Measurements from ENCODE around the gene CD300LF. TPM values are rescaled to one million over a fixed set of nuclear protein-coding genes. Genes with fewer than 3 reads are reported as not detected.
A peak's percentile ranks its signal among the peaks of the same experiment; 100 is the strongest.

Gene CD300LF
- total and polyA plus RNA-seq, 2 experiments from 2014 or later: 0.44 TPM; not detected in 1

DNA sequence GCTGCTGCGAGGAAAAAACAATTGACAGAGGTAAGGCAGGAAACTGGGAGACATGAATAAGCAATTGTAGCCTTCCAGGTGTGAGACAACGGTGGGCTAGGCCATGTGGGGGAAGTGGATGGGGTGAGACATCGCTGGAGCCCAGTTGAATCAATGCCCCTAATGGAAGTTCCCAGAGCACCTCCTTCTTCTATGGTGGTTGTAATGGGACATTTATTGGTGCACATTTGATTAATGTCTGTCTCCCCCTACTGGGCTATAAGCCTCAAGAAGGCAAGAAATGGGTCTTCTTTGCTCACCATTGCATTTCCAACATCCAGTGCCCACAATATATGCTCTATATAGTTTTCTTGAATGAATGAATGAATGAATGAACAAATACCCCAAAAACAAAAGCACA, 66.5 kb downstream of the CD300LF start:
- DNase-seq (ENCODE audit: low spot score): no peak
- Histone ChIP-seq H4K20me1 (ENCODE audit: insufficient read depth, poor library complexity, severe bottlenecking) (no peaks in the 10 kb centered on the region), H3K27ac (no peak overlapping the region), H3K4me3 (no peak overlapping the region), H3K36me3 (replicated peaks; ENCODE audit: insufficient read depth, low read depth) (no peaks in the 10 kb centered on the region), H3K79me2 (no peaks in the 10 kb centered on the region), H3K4me1 (ENCODE audit: insufficient read depth) (no peaks in the 10 kb centered on the region), H2AFZ (no peak overlapping the region), H3K9me2 (replicated peaks; ENCODE audit: insufficient read depth) (no peaks in the 10 kb centered on the region), H3K27me3 (peaks cover 26% of the 10 kb centered on the region), H3K4me2 (no peak overlapping the region), H3K9me3 (ENCODE audit: low read depth) (no peaks in the 10 kb centered on the region)
- TF ChIP-seq EZH2 (IDR thresholded peaks at IDR 0.05; ENCODE audit: borderline replicate concordance): no peak
- TF ChIP-seq, protein P1, sequence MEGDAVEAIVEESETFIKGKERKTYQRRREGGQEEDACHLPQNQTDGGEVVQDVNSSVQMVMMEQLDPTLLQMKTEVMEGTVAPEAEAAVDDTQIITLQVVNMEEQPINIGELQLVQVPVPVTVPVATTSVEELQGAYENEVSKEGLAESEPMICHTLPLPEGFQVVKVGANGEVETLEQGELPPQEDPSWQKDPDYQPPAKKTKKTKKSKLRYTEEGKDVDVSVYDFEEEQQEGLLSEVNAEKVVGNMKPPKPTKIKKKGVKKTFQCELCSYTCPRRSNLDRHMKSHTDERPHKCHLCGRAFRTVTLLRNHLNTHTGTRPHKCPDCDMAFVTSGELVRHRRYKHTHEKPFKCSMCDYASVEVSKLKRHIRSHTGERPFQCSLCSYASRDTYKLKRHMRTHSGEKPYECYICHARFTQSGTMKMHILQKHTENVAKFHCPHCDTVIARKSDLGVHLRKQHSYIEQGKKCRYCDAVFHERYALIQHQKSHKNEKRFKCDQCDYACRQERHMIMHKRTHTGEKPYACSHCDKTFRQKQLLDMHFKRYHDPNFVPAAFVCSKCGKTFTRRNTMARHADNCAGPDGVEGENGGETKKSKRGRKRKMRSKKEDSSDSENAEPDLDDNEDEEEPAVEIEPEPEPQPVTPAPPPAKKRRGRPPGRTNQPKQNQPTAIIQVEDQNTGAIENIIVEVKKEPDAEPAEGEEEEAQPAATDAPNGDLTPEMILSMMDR (IDR thresholded peaks at IDR 0.05; ENCODE audit: poor library complexity): peak; percentile 17
- WGBS (ENCODE audit: low lambda C conversion rate, missing lambda C conversion rate): 66% methylated on average over 3 of the region's 3 CpGs

DNA sequence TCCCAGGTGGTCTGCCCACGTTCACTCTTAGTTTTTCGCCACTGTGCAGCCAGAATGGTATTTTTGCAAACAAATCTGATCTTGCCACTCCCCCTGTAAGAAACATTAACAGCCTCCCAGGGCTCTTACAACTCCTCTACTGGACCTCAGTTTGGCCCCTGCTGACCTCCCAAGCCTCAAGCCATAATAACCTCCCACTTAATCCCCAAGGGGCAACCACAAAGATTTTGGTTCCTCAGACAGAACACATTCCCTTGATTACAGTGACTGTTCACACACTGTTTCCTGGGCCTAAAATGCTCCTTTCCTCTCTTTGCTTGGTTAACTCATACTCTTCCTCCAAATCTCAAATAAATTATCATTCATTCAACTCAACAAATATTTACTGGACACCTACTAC, 67.7 kb downstream of the CD300LF start:
- no peak overlapping the region for H3K4me2 ChIP-seq

DNA sequence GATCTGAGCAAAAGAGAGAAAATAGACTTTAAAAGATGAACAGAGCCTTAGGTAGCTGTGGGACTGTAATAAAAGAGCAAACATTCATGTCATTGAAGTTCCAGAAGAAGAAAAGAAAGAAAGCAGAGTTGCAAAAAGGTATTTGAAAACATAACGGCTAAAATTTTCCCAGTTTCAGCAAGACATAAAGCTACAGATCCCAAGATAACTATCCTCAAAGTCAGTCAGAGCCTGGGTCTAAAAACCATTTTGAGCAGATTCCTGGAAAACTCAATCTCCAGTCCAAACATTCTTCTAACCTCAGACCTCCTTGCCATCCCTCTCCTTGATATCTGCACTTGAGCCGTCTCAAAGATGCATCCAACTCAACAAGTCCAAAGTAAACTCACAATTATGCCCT, 68.3 kb downstream of the CD300LF start:
- Histone ChIP-seq H3K9me3 (ENCODE audit: low read depth) (no peaks in the 10 kb centered on the region), H3K36me3 (replicated peaks; ENCODE audit: insufficient read depth, low read depth) (no peaks in the 10 kb centered on the region), H2AFZ (no peak overlapping the region), H3K27ac (no peak overlapping the region), H4K20me1 (ENCODE audit: insufficient read depth, poor library complexity, severe bottlenecking) (no peaks in the 10 kb centered on the region), H3K27me3 (peaks cover 16% of the 10 kb centered on the region), H3K4me3 (no peak overlapping the region), H3K4me1 (ENCODE audit: insufficient read depth) (no peaks in the 10 kb centered on the region), H3K79me2 (no peaks in the 10 kb centered on the region), H3K9me2 (replicated peaks; ENCODE audit: insufficient read depth) (no peaks in the 10 kb centered on the region), H3K4me2 (no peak overlapping the region)
- 74% methylated on average over 2 of the region's 2 CpGs for WGBS (ENCODE audit: low lambda C conversion rate, missing lambda C conversion rate)
- TF ChIP-seq EZH2 (IDR thresholded peaks at IDR 0.05; ENCODE audit: borderline replicate concordance) (no peak), EZH2phosphoT487 (IDR thresholded peaks at IDR 0.05; ENCODE audit: low read depth, severe bottlenecking, unreplicated experiment) (no peak)
- TF ChIP-seq, protein P1 (IDR thresholded peaks at IDR 0.05; ENCODE audit: poor library complexity): no peak
- no peak for DNase-seq (ENCODE audit: low spot score)

More for the DNA sequence above, 67.7 kb downstream of the CD300LF start:
- WGBS (ENCODE audit: low lambda C conversion rate, missing lambda C conversion rate): 55% methylated on average over 2 of the region's 2 CpGs
- TF ChIP-seq EZH2 (IDR thresholded peaks at IDR 0.05; ENCODE audit: borderline replicate concordance) (no peak), EZH2phosphoT487 (IDR thresholded peaks at IDR 0.05; ENCODE audit: low read depth, severe bottlenecking, unreplicated experiment) (no peak)
- TF ChIP-seq, protein P1 (IDR thresholded peaks at IDR 0.05; ENCODE audit: poor library complexity): no peak
- Histone ChIP-seq H3K9me3 (ENCODE audit: low read depth) (no peaks in the 10 kb centered on the region), H3K9me2 (replicated peaks; ENCODE audit: insufficient read depth) (no peaks in the 10 kb centered on the region), H3K36me3 (replicated peaks; ENCODE audit: insufficient read depth, low read depth) (no peaks in the 10 kb centered on the region), H3K27me3 (peaks cover 16% of the 10 kb centered on the region), H4K20me1 (ENCODE audit: insufficient read depth, poor library complexity, severe bottlenecking) (no peaks in the 10 kb centered on the region), H3K27ac (no peak overlapping the region), H2AFZ (no peak overlapping the region), H3K4me3 (no peak overlapping the region), H3K4me1 (ENCODE audit: insufficient read depth) (no peaks in the 10 kb centered on the region), H3K79me2 (no peaks in the 10 kb centered on the region)
- no peak for DNase-seq (ENCODE audit: low spot score)

Small RNA genes within 50 kb of the gene (microRNA-seq; reads per million reads assigned to microRNA genes)
- 306 reads per million, percentile 69 among the genes with 10 or more reads in this experiment for gene MIR3615

Other genes starting within 250 kb of the CD300LF start
- gene CD300A, start 246.3 kb downstream of the CD300LF start, total RNA-seq: 0.20 and 1.1 TPM in 2 replicates
- gene CD300A, start 246.3 kb downstream of the CD300LF start, polyA plus RNA-seq: 0.22 and 0.47 TPM in 2 replicates
- not detected in 2 replicates for gene CD300LB, start 181.4 kb downstream of the CD300LF start, total RNA-seq
- not detected in 2 replicates for gene CD300LB, start 181.4 kb downstream of the CD300LF start, polyA plus RNA-seq
- 0.43 TPM in 1 of 2 replicates, not detected in the other for gene CD300C, start 166.8 kb downstream of the CD300LF start, total RNA-seq
- 0.47 and 0.96 TPM in 2 replicates for gene CD300C, start 166.8 kb downstream of the CD300LF start, polyA plus RNA-seq
- gene CD300H, start 145.4 kb downstream of the CD300LF start, total RNA-seq: 0.67 TPM in 1 of 2 replicates, not detected in the other
- 0.28 TPM in 1 of 2 replicates, not detected in the other for gene CD300H, start 145.4 kb downstream of the CD300LF start, polyA plus RNA-seq
- gene CD300LD, start 120.6 kb downstream of the CD300LF start, total RNA-seq: not detected in 2 replicates
- gene CD300LD, start 120.6 kb downstream of the CD300LF start, polyA plus RNA-seq: not detected in 2 replicates
- 0.03 TPM in 1 of 2 replicates, not detected in the other for gene CD300E, start 89.2 kb downstream of the CD300LF start, total RNA-seq
- gene CD300E, start 89.2 kb downstream of the CD300LF start, polyA plus RNA-seq: 0.37 TPM in 1 of 2 replicates, not detected in the other
- gene RAB37, start 24.3 kb upstream of the CD300LF start, total RNA-seq: 5.9 and 6.1 TPM in 2 replicates
- gene RAB37, start 24.3 kb upstream of the CD300LF start, polyA plus RNA-seq: 7.0 and 11.8 TPM in 2 replicates
- gene NHERF1, start 35.7 kb upstream of the CD300LF start, total RNA-seq: 263 and 269 TPM in 2 replicates
- 712 and 763 TPM in 2 replicates for gene NHERF1, start 35.7 kb upstream of the CD300LF start, polyA plus RNA-seq
- gene NAT9, start 63.4 kb upstream of the CD300LF start, total RNA-seq: 28.6 and 29.2 TPM in 2 replicates
- 34.8 and 62.9 TPM in 2 replicates for gene NAT9, start 63.4 kb upstream of the CD300LF start, polyA plus RNA-seq
- not detected in 2 replicates for gene GRIN2C, start 147.0 kb upstream of the CD300LF start, total RNA-seq
- gene GRIN2C, start 147.0 kb upstream of the CD300LF start, polyA plus RNA-seq: 0.13 and 0.27 TPM in 2 replicates
- gene FDXR, start 160.1 kb upstream of the CD300LF start, total RNA-seq: 9.3 and 12.2 TPM in 2 replicates
- gene FDXR, start 160.1 kb upstream of the CD300LF start, polyA plus RNA-seq: 14.2 and 17.8 TPM in 2 replicates
- 4.0 and 4.2 TPM in 2 replicates for gene FADS6, start 180.7 kb upstream of the CD300LF start, total RNA-seq
- 1.4 and 4.3 TPM in 2 replicates for gene FADS6, start 180.7 kb upstream of the CD300LF start, polyA plus RNA-seq
- 0.48 and 1.6 TPM in 2 replicates for gene USH1G, start 210.3 kb upstream of the CD300LF start, total RNA-seq
- gene USH1G, start 210.3 kb upstream of the CD300LF start, polyA plus RNA-seq: 0.46 and 0.65 TPM in 2 replicates
- gene OTOP2, start 211.3 kb upstream of the CD300LF start, total RNA-seq: 0.16 and 1.1 TPM in 2 replicates
- gene OTOP2, start 211.3 kb upstream of the CD300LF start, polyA plus RNA-seq: 0.19 TPM in 1 of 2 replicates, not detected in the other
- 0.43 and 0.60 TPM in 2 replicates for gene OTOP3, start 223.0 kb upstream of the CD300LF start, total RNA-seq
- gene OTOP3, start 223.0 kb upstream of the CD300LF start, polyA plus RNA-seq: not detected in 2 replicates

Data from hepatocyte (in vitro differentiated cells).